HUES48 (cell line): ENCODE data around the gene OGFR.

Experiments
- H3K27ac ChIP-seq: one replicate; pipeline ENCODE4 v1.7.0; 2013; ENCODE audit warnings: low read depth, low read length, inconsistent platforms
- H3K27me3 ChIP-seq: 2 replicates; pipeline ENCODE4 v1.6.1; 2013; ENCODE audit warnings: mild to moderate bottlenecking, low read length; ENCODE audit not compliant: control insufficient read depth, insufficient read depth
- H3K36me3 ChIP-seq: 2 replicates; pipeline ENCODE4 v1.6.1; 2013; ENCODE audit warnings: low read length; ENCODE audit not compliant: control insufficient read depth, insufficient read depth
- H3K4me1 ChIP-seq: 2 replicates; pipeline ENCODE4 v1.6.1; 2013; ENCODE audit warnings: mild to moderate bottlenecking, low read length; ENCODE audit not compliant: control insufficient read depth, insufficient read depth
- H3K4me3 ChIP-seq: 2 replicates; pipeline ENCODE4 v1.5.1; 2013; ENCODE audit warnings: mild to moderate bottlenecking, low read depth, low read length
- H3K9ac ChIP-seq: 2 replicates; pipeline ENCODE4 v1.6.1; 2013; ENCODE audit warnings: mild to moderate bottlenecking, low read depth, low read length, moderate library complexity
- H3K9me3 ChIP-seq: 2 replicates; pipeline ENCODE4 v1.6.1; 2013; ENCODE audit warnings: low read length; ENCODE audit not compliant: control insufficient read depth, insufficient read depth

The OGFR gene

DNA sequence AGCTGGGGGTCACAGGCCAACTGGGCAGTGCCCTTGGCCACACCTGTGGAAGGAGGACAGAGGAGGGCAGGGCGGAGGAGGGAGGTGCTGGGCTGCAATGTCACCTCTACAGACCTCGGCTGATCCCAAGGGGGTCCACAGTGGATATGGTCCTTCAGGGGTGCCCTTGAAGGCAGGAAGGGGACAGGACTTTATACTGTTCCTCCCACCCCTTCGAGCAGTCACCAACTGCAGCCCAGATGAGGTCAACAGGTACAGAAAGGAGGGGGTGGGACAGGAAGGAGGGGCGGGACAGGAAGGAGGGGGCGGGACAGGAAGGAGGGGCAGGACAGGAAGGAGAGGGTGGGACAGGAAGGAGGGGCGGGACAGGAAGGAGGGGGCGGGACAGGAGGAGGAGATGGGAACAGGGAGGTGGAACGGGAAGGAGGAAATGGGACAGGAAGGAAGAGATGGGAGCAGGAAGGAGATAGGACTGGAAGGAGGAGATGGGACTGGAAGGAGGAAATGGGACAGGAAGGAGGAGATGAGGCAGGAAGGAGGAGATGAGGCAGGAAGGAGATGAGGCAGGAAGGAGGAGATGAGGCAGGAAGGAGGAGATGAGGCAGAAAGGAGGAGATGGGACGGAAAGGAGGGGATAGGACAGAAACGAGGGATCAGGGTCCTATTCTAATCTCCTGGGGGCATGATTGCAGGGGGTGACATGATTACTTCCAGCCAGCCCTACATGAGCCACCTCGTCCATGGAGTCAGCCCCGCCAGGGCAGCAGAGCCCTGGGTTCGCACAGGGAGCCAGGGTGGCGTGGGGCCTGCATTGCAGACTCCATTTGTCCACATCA lies 27.7 kb upstream of the OGFR start:
- no peak overlapping the region for H3K4me3 ChIP-seq
- H3K27me3 ChIP-seq: no peaks in the 10 kb centered on the region
- H3K27ac ChIP-seq: peak overlapping the region; percentile 39
- H3K36me3 ChIP-seq: no peaks in the 10 kb centered on the region
- H3K9me3 ChIP-seq: no peaks in the 10 kb centered on the region
- H3K4me1 ChIP-seq: peaks cover 5% of the 10 kb centered on the region; the same call in 1 of the 2 replicates
- no peak overlapping the region for H3K9ac ChIP-seq

DNA sequence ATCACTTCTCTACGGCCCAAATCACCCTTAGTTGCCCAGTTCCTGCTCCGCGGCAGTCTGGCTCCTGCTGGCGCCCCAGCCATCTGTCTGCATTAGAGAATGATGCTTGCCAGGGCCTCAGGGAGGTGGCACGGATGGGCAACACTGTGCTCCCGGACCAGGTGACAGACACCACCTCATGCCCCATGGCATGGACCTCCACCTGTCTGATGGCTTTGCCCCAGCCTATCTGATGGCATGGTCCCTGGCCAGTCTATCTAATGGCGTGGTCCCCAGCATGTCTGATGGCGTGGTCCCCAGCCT lies 27.2 kb upstream of the OGFR start:
- H3K4me1 ChIP-seq: peaks cover 5% of the 10 kb centered on the region; the same call in 1 of the 2 replicates
- H3K27me3 ChIP-seq: no peaks in the 10 kb centered on the region
- H3K36me3 ChIP-seq: no peaks in the 10 kb centered on the region
- H3K9me3 ChIP-seq: no peaks in the 10 kb centered on the region
- H3K27ac ChIP-seq: no peak overlapping the region
- no peak overlapping the region for H3K4me3 ChIP-seq
- no peak overlapping the region for H3K9ac ChIP-seq

- no peak overlapping the region for H3K27ac ChIP-seq
Observed at GRCh38 chr20:62778058-62778457, 26.6 kb upstream of the OGFR start.

DNA sequence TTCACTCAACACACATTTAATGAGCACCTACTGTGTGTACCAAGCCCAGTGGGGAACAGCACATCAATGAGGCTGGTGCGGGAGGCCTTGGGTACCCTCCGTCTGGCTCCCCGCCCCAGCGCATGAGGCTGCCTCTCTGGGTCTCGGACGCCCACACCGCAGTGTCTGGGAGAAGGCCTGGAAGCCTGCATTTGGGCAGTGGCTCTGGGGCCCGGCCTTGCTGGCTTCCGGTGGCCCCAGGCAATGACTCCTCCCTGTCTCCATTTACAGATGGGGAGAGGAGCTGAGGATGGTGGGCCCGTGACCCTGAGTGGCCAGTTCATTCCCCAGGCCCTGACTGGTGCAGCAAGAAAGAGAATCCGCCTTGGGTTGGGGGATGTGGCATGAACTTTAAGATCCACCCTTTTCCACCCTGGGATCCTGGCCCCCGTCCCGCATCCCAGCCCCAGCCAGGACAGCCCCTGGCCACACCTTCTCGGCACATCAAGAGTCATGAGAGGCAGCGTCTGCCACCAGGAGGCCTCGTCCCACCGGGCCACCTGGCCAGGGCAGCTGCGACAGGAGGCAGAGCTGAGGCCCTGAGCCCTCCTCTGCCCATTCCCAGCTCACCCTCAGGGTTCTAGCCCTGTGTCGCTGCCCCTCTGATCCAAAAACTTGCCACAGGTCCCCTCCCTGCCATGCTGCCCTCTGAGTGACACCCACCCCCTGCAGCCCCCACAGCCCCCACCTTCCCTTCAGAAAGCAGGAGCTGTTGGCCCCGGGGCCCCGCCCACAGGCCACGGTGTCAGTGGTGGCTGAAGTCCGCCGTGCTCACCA lies 25.8 kb upstream of the OGFR start:
- Histone ChIP-seq H3K27me3 (no peaks in the 10 kb centered on the region), H3K9me3 (no peaks in the 10 kb centered on the region), H3K9ac (no peak overlapping the region), H3K4me3 (no peak overlapping the region), H3K27ac (no peak overlapping the region), H3K4me1 (peaks cover 5% of the 10 kb centered on the region; the same call in 1 of the 2 replicates), H3K36me3 (no peaks in the 10 kb centered on the region)

More at GRCh38 chr20:62778058-62778457, 26.6 kb upstream of the OGFR start:
- Histone ChIP-seq H3K27me3 (no peaks in the 10 kb centered on the region), H3K9me3 (no peaks in the 10 kb centered on the region), H3K4me3 (no peak overlapping the region), H3K4me1 (peaks cover 5% of the 10 kb centered on the region; the same call in 1 of the 2 replicates), H3K9ac (no peak overlapping the region), H3K36me3 (no peaks in the 10 kb centered on the region)

- H3K27me3 ChIP-seq: no peaks in the 10 kb centered on the region
- no peaks in the 10 kb centered on the region for H3K9me3 ChIP-seq
- H3K27ac ChIP-seq: no peak overlapping the region
- no peak overlapping the region for H3K9ac ChIP-seq
- no peaks in the 10 kb centered on the region for H3K36me3 ChIP-seq
- no peak overlapping the region for H3K4me3 ChIP-seq
- peaks cover 5% of the 10 kb centered on the region; the same call in 1 of the 2 replicates for H3K4me1 ChIP-seq
Observed at GRCh38 chr20:62779417-62779685, 25.3 kb upstream of the OGFR start.

GRCh38 chr20:62780204-62780603 lies 24.4 kb upstream of the OGFR start:
- no peak overlapping the region for H3K4me3 ChIP-seq
- H3K27ac ChIP-seq: no peak overlapping the region
- no peak overlapping the region for H3K9ac ChIP-seq
- peaks cover 5% of the 10 kb centered on the region; the same call in 1 of the 2 replicates for H3K4me1 ChIP-seq
- no peaks in the 10 kb centered on the region for H3K27me3 ChIP-seq
- H3K9me3 ChIP-seq: no peaks in the 10 kb centered on the region
- H3K36me3 ChIP-seq: no peaks in the 10 kb centered on the region

GRCh38 chr20:62780696-62781095 lies 23.9 kb upstream of the OGFR start:
- Histone ChIP-seq H3K9me3 (no peaks in the 10 kb centered on the region), H3K9ac (no peak overlapping the region), H3K4me1 (peaks cover 5% of the 10 kb centered on the region; the same call in 1 of the 2 replicates), H3K27me3 (no peaks in the 10 kb centered on the region), H3K27ac (no peak overlapping the region), H3K36me3 (no peaks in the 10 kb centered on the region), H3K4me3 (no peak overlapping the region)

- Histone ChIP-seq H3K27ac (no peak overlapping the region), H3K4me3 (no peak overlapping the region), H3K4me1 (no peaks in the 10 kb centered on the region), H3K9me3 (no peaks in the 10 kb centered on the region), H3K9ac (no peak overlapping the region), H3K36me3 (no peaks in the 10 kb centered on the region), H3K27me3 (no peaks in the 10 kb centered on the region)
Observed at GRCh38 chr20:62782149-62782892, 22.3 kb upstream of the OGFR start.

- Histone ChIP-seq H3K4me3 (no peak overlapping the region), H3K9me3 (no peaks in the 10 kb centered on the region), H3K27me3 (no peaks in the 10 kb centered on the region), H3K36me3 (no peaks in the 10 kb centered on the region), H3K9ac (no peak overlapping the region), H3K27ac (no peak overlapping the region), H3K4me1 (no peaks in the 10 kb centered on the region)
Observed at GRCh38 chr20:62782893-62783278, 21.7 kb upstream of the OGFR start.

GRCh38 chr20:62784497-62784896 lies 20.1 kb upstream of the OGFR start:
- no peaks in the 10 kb centered on the region for H3K4me1 ChIP-seq
- H3K9ac ChIP-seq: no peak overlapping the region
- H3K27ac ChIP-seq: no peak overlapping the region
- H3K27me3 ChIP-seq: no peaks in the 10 kb centered on the region
- no peak overlapping the region for H3K4me3 ChIP-seq
- H3K9me3 ChIP-seq: no peaks in the 10 kb centered on the region
- H3K36me3 ChIP-seq: no peaks in the 10 kb centered on the region

DNA sequence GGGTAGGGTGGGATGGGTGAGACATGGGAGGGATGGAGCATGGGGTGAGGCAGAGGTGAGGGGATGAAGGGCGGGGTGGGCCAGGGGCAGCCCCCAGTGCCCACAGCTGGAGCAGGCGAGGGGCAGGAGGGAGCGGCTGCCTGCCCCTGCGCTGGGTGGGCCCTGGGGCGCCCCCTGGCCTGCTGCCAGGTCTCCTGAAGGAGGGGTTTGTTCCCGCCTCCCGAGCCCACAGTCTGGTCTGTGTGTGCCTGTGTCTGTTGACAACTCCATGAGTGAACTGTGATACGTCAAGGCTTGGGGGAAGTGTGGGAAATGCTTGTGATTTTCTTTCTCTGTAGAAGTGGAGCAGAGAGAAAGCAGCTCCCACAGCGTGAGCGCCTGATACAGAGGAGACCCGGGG lies 19.2 kb upstream of the OGFR start:
- Histone ChIP-seq H3K4me1 (no peaks in the 10 kb centered on the region), H3K27me3 (no peaks in the 10 kb centered on the region), H3K4me3 (no peak overlapping the region), H3K27ac (no peak overlapping the region), H3K9ac (no peak overlapping the region), H3K9me3 (no peaks in the 10 kb centered on the region), H3K36me3 (no peaks in the 10 kb centered on the region)
